8988T (cell line): ENCODE measurements around the gene FBXO24.

Source experiments
- DNase-seq: peaks from one replicate; pipeline ENCODE4 v3.0.0; 2011

FBXO24 gene

GRCh38 chr7:100598425-100598824 is 12.3 kb downstream of the FBXO24 start:
- DNase-seq: no peak

GRCh38 chr7:100599911-100600729 is 14.0 kb downstream of the FBXO24 start:
- DNase-seq: no peak

GRCh38 chr7:100600730-100601038 is 14.6 kb downstream of the FBXO24 start:
- no peak for DNase-seq

GRCh38 chr7:100602889-100603725 is 17.0 kb downstream of the FBXO24 start:
- DNase-seq: no peak

- DNase-seq: no peak
Observed at GRCh38 chr7:100603726-100604027, 17.5 kb downstream of the FBXO24 start.

- peak; percentile 89 for DNase-seq
Observed at GRCh38 chr7:100604028-100604975, 18.2 kb downstream of the FBXO24 start.

GRCh38 chr7:100604976-100605911 is 19.1 kb downstream of the FBXO24 start:
- no peak for DNase-seq

GRCh38 chr7:100606313-100606712 is 20.2 kb downstream of the FBXO24 start:
- no peak for DNase-seq

- no peak for DNase-seq
Observed at GRCh38 chr7:100607111-100607510, 21.0 kb downstream of the FBXO24 start.

- DNase-seq: no peak
Observed at GRCh38 chr7:100609958-100610357, 23.8 kb downstream of the FBXO24 start.

GRCh38 chr7:100611983-100612729 is 26.0 kb downstream of the FBXO24 start, which contains the start of gene MOSPD3:
TSS of gene MOSPD3 (plus strand) at chr7:100612540. CDS start at chr7:100612792, 252 bp downstream.
- DNase-seq: peak; percentile 88

- DNase-seq: no peak
Observed at GRCh38 chr7:100612730-100613390, 26.7 kb downstream of the FBXO24 start.

- no peak for DNase-seq
Observed at GRCh38 chr7:100613412-100614175, 27.5 kb downstream of the FBXO24 start.

- DNase-seq: no peak
Observed at GRCh38 chr7:100614308-100614861, 28.3 kb downstream of the FBXO24 start.

- no peak for DNase-seq
Observed at GRCh38 chr7:100620239-100620638, 34.1 kb downstream of the FBXO24 start.

GRCh38 chr7:100620804-100621203 is 34.7 kb downstream of the FBXO24 start:
- no peak for DNase-seq

- DNase-seq: no peak
Observed at GRCh38 chr7:100621554-100621953, 35.4 kb downstream of the FBXO24 start.

- DNase-seq: no peak
Observed at GRCh38 chr7:100623951-100624824, 38.1 kb downstream of the FBXO24 start.
